Natural killer cell treated with Interleukin-12 subunit alpha and Interleukin-12 subunit beta and Interleukin-15 and Interleukin-18, amount 100 ng/mL, for 72 hours (primary cell): ENCODE data around the gene ADORA3. TPM values are rescaled to one million over a fixed set of nuclear protein-coding genes. Genes with fewer than 3 reads are reported as not detected.
A peak's percentile ranks its signal among the peaks of the same experiment; 100 is the strongest.

ENCODE experiments used
- ATAC-seq, 2 donors: fragments of 150-1000 bp; cut with Tn5 transposase in 1 of 2; sonication (Bioruptor Pico), chemical (Tn5 transposase) in 1 of 2; 2 replicates each; pipeline ENCODE4 v1.10.0; 2021
- DNase-seq: peaks from one replicate; pipeline ENCODE4 v3.0.0; 2022; ENCODE audit warnings: low spot score
- H3K27ac Mint-ChIP-seq, 2 donors: 1 replicate in 1 of 2; 2 replicates in 1 of 2; pipeline ENCODE4 v1.8.0; 2022; ENCODE audit warnings: mixed read lengths in 2 of 2, mild to moderate bottlenecking in 1 of 2, moderate library complexity in 1 of 2
- H3K27me3 Mint-ChIP-seq, 2 donors: 1 replicate in 1 of 2; 2 replicates in 1 of 2; pipeline ENCODE4 v1.8.0; 2022; ENCODE audit warnings: mixed read lengths in 2 of 2
- H3K36me3 Mint-ChIP-seq: one replicate; pipeline ENCODE4 v1.8.0; 2022; ENCODE audit warnings: mixed read lengths
- H3K4me1 Mint-ChIP-seq, 2 donors: 1 replicate in 1 of 2; 2 replicates in 1 of 2; pipeline ENCODE4 v1.8.0; 2022; ENCODE audit warnings: low read depth in 2 of 2, mixed read lengths in 2 of 2, mild to moderate bottlenecking in 1 of 2
- H3K4me3 Mint-ChIP-seq: one replicate; pipeline ENCODE4 v1.8.0; 2022; ENCODE audit warnings: mixed read lengths
- H3K9me3 Mint-ChIP-seq: 2 replicates; pipeline ENCODE4 v1.8.0; 2022; ENCODE audit warnings: mixed read lengths
- total RNA-seq, 2 donors: library from RNA; stranded (reverse); gene quantifications; one replicate each; pipeline ENCODE4 v1.2.3, GENCODE V29; 2022

The ADORA3 gene
- total RNA-seq, 2 donors from 2014 or later: not detected

DNA sequence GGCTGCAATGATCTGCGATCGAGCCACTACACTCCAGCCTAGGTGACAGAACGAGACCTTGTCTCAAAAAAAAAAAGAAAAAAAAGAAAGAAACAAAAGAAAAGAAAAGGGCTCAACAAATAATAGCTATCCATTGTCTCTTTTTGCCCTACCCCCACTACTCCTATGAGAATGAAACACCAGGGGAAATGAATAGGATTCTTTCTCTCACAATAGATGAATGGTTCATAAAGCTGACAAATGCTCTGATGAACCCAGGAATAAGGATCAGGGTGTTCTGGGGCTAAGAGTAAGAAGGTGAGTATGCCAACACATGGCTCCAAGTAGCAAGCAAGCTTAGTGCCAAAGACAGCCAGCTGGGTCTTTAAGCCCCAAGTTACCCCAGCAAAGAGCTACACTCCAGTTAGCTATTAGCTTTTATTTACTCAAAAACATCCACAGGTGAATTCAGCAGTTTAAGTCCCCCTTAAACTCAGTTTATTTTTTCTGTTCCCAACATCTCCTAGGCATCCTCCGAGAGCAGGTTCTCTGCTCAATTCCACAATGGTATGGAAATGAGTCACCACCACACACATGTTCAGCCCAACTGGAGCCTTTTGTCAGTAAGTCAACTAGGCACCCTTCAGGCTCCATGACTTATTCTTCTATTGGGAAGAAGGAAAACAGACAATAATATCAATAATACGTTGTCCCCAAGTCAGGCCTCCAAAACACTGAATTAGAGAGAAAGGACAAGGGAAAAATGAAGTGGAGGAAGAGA lies 4.2 kb downstream of the ADORA3 start:
- no peak for DNase-seq
- peaks cover 6% of the 10 kb centered on the region for H3K9me3 Mint-ChIP-seq
- H3K36me3 Mint-ChIP-seq: peaks cover 19% of the 10 kb centered on the region
- no peak for ATAC-seq
- no peaks in the 10 kb centered on the region for H3K27me3 Mint-ChIP-seq
- H3K4me3 Mint-ChIP-seq: no peak overlapping the region
- H3K4me1 Mint-ChIP-seq: peaks cover 14 to 18% of the 10 kb centered on the region in 2 donors
- H3K27ac Mint-ChIP-seq: no peak overlapping the region

GRCh38 chr1:111497592-111497991 lies 5.8 kb downstream of the ADORA3 start:
- Mint-ChIP-seq H3K27me3 (no peaks in the 10 kb centered on the region), H3K4me3 (no peak overlapping the region), H3K27ac (peak overlapping the region in 1 of 2 donors; percentile 48), H3K4me1 (peaks cover 9 to 12% of the 10 kb centered on the region in 2 donors), H3K9me3 (peaks cover 6% of the 10 kb centered on the region), H3K36me3 (peaks cover 23% of the 10 kb centered on the region)
- no peak for DNase-seq
- ATAC-seq: peak in 1 of 2 donors; percentile 62

DNA sequence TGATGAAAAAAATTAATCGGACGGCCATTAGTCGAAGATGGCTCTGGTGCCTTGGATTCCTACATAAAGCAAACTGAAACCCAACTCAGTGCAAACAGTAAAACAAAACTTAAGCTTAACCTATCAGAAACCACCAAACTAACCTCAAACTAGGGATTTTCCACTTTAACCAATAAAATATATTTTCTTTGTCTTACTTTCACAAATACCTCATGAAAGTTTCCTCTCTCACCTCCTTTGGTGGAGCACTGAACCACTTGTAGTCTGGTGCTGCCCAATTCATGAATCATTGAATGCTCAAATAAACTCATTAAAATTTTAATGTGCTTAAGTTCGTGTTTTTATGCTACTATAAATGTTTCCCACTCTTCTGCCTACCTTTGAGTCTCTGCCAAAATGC lies 7.0 kb downstream of the ADORA3 start:
- Mint-ChIP-seq H3K4me1 (peaks cover 9 to 12% of the 10 kb centered on the region in 2 donors), H3K9me3 (peaks cover 6% of the 10 kb centered on the region), H3K4me3 (peak overlapping the region; percentile 39)

DNA sequence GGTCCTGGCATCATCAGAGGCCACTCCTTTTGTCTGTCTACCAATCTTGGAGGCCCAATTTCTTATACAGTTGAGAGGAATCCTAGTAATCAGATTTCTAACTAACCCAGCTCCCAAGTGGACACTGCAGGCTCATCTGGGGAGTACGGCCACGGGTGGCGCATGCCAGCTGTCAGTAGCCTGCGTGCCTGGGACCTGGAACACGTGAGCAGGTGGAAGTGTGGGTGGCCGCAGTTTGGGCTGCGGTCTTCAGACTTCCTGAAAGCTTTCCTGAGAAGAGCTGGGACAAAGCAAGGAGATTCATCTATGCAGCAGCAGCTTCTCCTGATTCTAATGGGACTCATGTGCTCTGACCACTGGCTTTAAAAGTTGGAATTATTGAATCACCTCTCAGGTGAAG lies 12.4 kb downstream of the ADORA3 start:
- ATAC-seq (no peak), DNase-seq (no peak)
- Mint-ChIP-seq H3K36me3 (peaks cover 19% of the 10 kb centered on the region), H3K4me3 (no peak overlapping the region), H3K27me3 (no peaks in the 10 kb centered on the region), H3K9me3 (peaks cover 3% of the 10 kb centered on the region), H3K4me1 (peaks cover 10 to 13% of the 10 kb centered on the region in 2 donors), H3K27ac (no peak overlapping the region)

More for the DNA sequence above, 7.0 kb downstream of the ADORA3 start:
- Mint-ChIP-seq H3K36me3 (peaks cover 23% of the 10 kb centered on the region), H3K27ac (no peak overlapping the region), H3K27me3 (no peaks in the 10 kb centered on the region)
- peak in 1 of 2 donors; percentile 33 for ATAC-seq
- DNase-seq: no peak

DNA sequence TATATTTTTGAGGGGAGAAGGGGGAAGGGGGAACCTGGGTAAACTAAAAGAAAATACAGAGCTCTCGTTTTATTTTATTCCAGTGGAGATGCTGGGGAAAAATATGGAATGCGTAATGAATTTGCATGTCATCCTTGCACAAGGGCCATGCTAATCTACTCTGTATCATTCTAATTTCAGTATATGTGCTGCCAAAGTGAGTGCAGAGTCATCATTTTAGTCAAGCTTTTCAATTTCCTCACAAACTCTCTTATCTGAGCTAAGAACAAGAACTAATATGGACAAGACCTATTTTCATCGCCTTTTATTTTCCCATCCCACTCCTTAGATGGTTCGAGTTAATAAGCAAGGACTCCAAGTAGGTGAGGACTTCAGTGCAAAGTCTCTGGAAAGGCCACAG lies 13.2 kb downstream of the ADORA3 start:
- Mint-ChIP-seq H3K27me3 (no peaks in the 10 kb centered on the region), H3K36me3 (peaks cover 14% of the 10 kb centered on the region), H3K27ac (peak overlapping the region in 1 of 2 donors; percentile 53), H3K4me1 (peaks cover 7 to 8% of the 10 kb centered on the region in 2 donors), H3K4me3 (no peak overlapping the region), H3K9me3 (no peaks in the 10 kb centered on the region)
- DNase-seq (no peak), ATAC-seq (no peak)

- Mint-ChIP-seq H3K27ac (peak overlapping the region in 1 of 2 donors; percentile 53), H3K4me3 (peak overlapping the region; percentile 30), H3K36me3 (peaks cover 8% of the 10 kb centered on the region), H3K27me3 (no peaks in the 10 kb centered on the region), H3K4me1 (peaks cover 7 to 8% of the 10 kb centered on the region in 2 donors), H3K9me3 (no peaks in the 10 kb centered on the region)
- DNase-seq: no peak
- ATAC-seq: peak in 1 of 2 donors; percentile 71
These were observed 13.8 kb downstream of the ADORA3 start for GRCh38 chr1:111489604-111490003.

GRCh38 chr1:111488669-111489068 lies 14.8 kb downstream of the ADORA3 start:
- H3K27ac Mint-ChIP-seq: no peak overlapping the region
- H3K27me3 Mint-ChIP-seq: no peaks in the 10 kb centered on the region
- ATAC-seq (peak in 1 of 2 donors; percentile 15), DNase-seq (no peak)
- no peaks in the 10 kb centered on the region for H3K9me3 Mint-ChIP-seq
- peaks cover 8% of the 10 kb centered on the region in 2 donors for H3K4me1 Mint-ChIP-seq
- no peak overlapping the region for H3K4me3 Mint-ChIP-seq
- no peaks in the 10 kb centered on the region for H3K36me3 Mint-ChIP-seq

GRCh38 chr1:111487133-111487532 lies 16.3 kb downstream of the ADORA3 start:
- no peak for DNase-seq
- Mint-ChIP-seq H3K4me3 (no peak overlapping the region), H3K4me1 (peaks cover 14 to 17% of the 10 kb centered on the region in 2 donors), H3K27ac (no peak overlapping the region), H3K27me3 (no peaks in the 10 kb centered on the region), H3K9me3 (no peaks in the 10 kb centered on the region), H3K36me3 (no peaks in the 10 kb centered on the region)
- no peak for ATAC-seq

DNA sequence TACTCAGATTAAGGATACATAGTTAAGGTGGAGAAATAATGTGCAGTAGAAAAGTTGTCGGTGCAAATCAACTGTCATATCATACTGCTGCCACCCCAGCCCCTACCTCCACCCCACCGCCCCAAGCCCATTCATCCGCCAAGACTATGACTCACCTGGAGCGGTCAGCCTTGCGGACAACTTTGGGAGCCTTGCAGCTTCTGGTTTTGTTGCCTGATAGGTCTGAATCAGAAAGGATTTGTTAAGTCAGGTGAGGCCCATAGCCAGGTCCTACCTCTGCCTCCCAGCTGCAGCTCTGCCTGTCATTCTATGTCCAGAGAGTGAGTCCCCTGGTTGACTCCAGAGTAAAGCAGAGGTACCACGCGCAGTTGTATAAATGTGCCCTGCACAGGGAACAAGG lies 17.0 kb downstream of the ADORA3 start:
- no peak overlapping the region for H3K27ac Mint-ChIP-seq
- no peaks in the 10 kb centered on the region for H3K36me3 Mint-ChIP-seq
- no peak for DNase-seq
- H3K27me3 Mint-ChIP-seq: no peaks in the 10 kb centered on the region
- H3K4me3 Mint-ChIP-seq: no peak overlapping the region
- no peaks in the 10 kb centered on the region for H3K9me3 Mint-ChIP-seq
- no peak for ATAC-seq
- H3K4me1 Mint-ChIP-seq: peaks cover 14 to 17% of the 10 kb centered on the region in 2 donors

GRCh38 chr1:111484391-111485026 lies 18.9 kb downstream of the ADORA3 start:
- Mint-ChIP-seq H3K9me3 (no peaks in the 10 kb centered on the region), H3K4me1 (peaks cover 6 to 14% of the 10 kb centered on the region in 2 donors), H3K27me3 (no peaks in the 10 kb centered on the region), H3K27ac (no peak overlapping the region), H3K36me3 (no peaks in the 10 kb centered on the region), H3K4me3 (no peak overlapping the region)
- ATAC-seq (no peak), DNase-seq (no peak)

- Mint-ChIP-seq H3K36me3 (no peaks in the 10 kb centered on the region), H3K27me3 (no peaks in the 10 kb centered on the region), H3K4me1 (peaks cover 5 to 12% of the 10 kb centered on the region in 2 donors), H3K27ac (no peak overlapping the region), H3K4me3 (no peak overlapping the region), H3K9me3 (no peaks in the 10 kb centered on the region)
- ATAC-seq (no peak), DNase-seq (no peak)
These were observed 19.6 kb downstream of the ADORA3 start for GRCh38 chr1:111483876-111484275.

GRCh38 chr1:111483166-111483565 lies 20.3 kb downstream of the ADORA3 start:
- Mint-ChIP-seq H3K27ac (no peak overlapping the region), H3K9me3 (no peaks in the 10 kb centered on the region), H3K36me3 (peaks cover 3% of the 10 kb centered on the region), H3K27me3 (no peaks in the 10 kb centered on the region), H3K4me1 (peaks cover 10 to 15% of the 10 kb centered on the region in 2 donors), H3K4me3 (no peak overlapping the region)
- DNase-seq (no peak), ATAC-seq (no peak)

- H3K4me1 Mint-ChIP-seq: peaks cover 26 to 31% of the 10 kb centered on the region in 2 donors
- no peaks in the 10 kb centered on the region for H3K27me3 Mint-ChIP-seq
- H3K9me3 Mint-ChIP-seq: no peaks in the 10 kb centered on the region
- ATAC-seq (peak; percentile 69 to 82), DNase-seq (peak; percentile 63)
- no peak overlapping the region for H3K4me3 Mint-ChIP-seq
- H3K27ac Mint-ChIP-seq: no peak overlapping the region
- H3K36me3 Mint-ChIP-seq: peaks cover 10% of the 10 kb centered on the region
These were observed 21.8 kb downstream of the ADORA3 start for GRCh38 chr1:111481387-111482221.
